Transverse colon (tissue), 4 donors: Measurements from ENCODE around the gene GLOD5. TPM values are rescaled to one million over a fixed set of nuclear protein-coding genes. Genes with fewer than 3 reads are reported as not detected.

Experiments used
- DNase-seq: peaks from one replicate; pipeline ENCODE4 v3.0.0-alpha.2; 2019
- H3K27ac ChIP-seq, 4 donors: fragments of 200-600 bp; sonication (generic); 2 replicates each; pipeline ENCODE4 v1.5.1; 2016 to 2018; ENCODE audit warnings: inconsistent platforms in 4 of 4
- H3K27me3 ChIP-seq: fragments of 200-600 bp; sonication (generic); 2 replicates; pipeline ENCODE4 v1.5.1; 2017; ENCODE audit warnings: inconsistent platforms
- H3K36me3 ChIP-seq, 4 donors: fragments of 200-600 bp; sonication (generic); 2 replicates each; pipeline ENCODE4 v1.5.1; 2017 to 2019; ENCODE audit warnings: inconsistent platforms in 4 of 4
- H3K4me1 ChIP-seq, 4 donors: fragments of 200-600 bp; sonication (generic); 2 replicates each; pipeline ENCODE4 v1.5.1; 2017 to 2020; ENCODE audit warnings: inconsistent platforms in 4 of 4
- H3K4me3 ChIP-seq, 4 donors: fragments of 200-600 bp; sonication (generic); 1 replicate in 1 of 4; 2 replicates in 3 of 4; pipeline versions ENCODE4 v1.5.1 to v1.6.1; 2017 to 2019; ENCODE audit warnings: inconsistent platforms in 4 of 4
- H3K9me3 ChIP-seq, 2 donors: fragments of 200-600 bp; sonication (generic); 2 replicates each; pipeline ENCODE4 v1.5.1; 2017 to 2019; ENCODE audit warnings: inconsistent platforms in 2 of 2
- EP300 ChIP-seq: sonication (generic); formaldehyde crosslinking; IDR thresholded peaks from one replicate; pipeline ENCODE4 v1.6.1; 2017; ENCODE audit warnings: antibody characterized with exemption, low read depth
- POLR2A ChIP-seq: fragments of 450-650 bp; IDR thresholded peaks from one replicate; pipeline ENCODE4 v1.6.1; 2016; ENCODE audit warnings: antibody characterized with exemption, mild to moderate bottlenecking, moderate library complexity
- POLR2AphosphoS5 ChIP-seq, 3 donors: sonication (generic); formaldehyde crosslinking; IDR thresholded peaks; one replicate each; pipeline ENCODE4 v1.6.1; 2016; ENCODE audit warnings: antibody characterized with exemption in 3 of 3
- whole genome bisulfite sequencing, 2 donors: methylation state at CpG; one replicate each; pipeline ENCODE4 v1.1.5; 2018; ENCODE audit warnings: low coverage in 1 of 2; 5-methylcytosine and 5-hydroxymethylcytosine counted together
- in situ Hi-C, 4 donors: fragments of 200-750 bp; cut with MboI; loops; one replicate each; pipeline versions ENCODE4 v1.15.0 to v1.15.1; 2017; ENCODE audit warnings: low sequenced_read_pairs in 3 of 4, low pct_ligation_motif_present in 1 of 4, low pct_unique_long_range_greater_than_20kb in 1 of 4
- intact Hi-C: fragments of 100-400 bp; cut with DNase I; formaldehyde crosslinking; loops from one replicate; pipeline ENCODE4 v1.15.1; 2023; ENCODE audit warnings: low total_unique reads
- total RNA-seq, 4 donors: library from RNA; depleted of rRNA; stranded (reverse); fragments of >200 nt; gene quantifications; one replicate each; pipeline ENCODE4 v1.1.0, GENCODE V29; 2016
- TF ChIP-seq, protein P1 (sequence below), 5 experiments: fragments of 200-600 bp in 3 of 5; fragments of 450-650 bp in 2 of 5; sonication (generic) in 3 of 5; IDR thresholded peaks; 1 replicate in 2 of 5; 2 replicates in 3 of 5; pipeline ENCODE4 v1.5.1; 2016 to 2017; ENCODE audit warnings: antibody characterized with exemption in 5 of 5, inconsistent platforms in 3 of 5, mild to moderate bottlenecking in 2 of 5, moderate library complexity in 1 of 5

The GLOD5 gene
- total RNA-seq, 4 donors from 2014 or later, result 4.8 to 18.4 TPM; not detected in 2

DNA sequence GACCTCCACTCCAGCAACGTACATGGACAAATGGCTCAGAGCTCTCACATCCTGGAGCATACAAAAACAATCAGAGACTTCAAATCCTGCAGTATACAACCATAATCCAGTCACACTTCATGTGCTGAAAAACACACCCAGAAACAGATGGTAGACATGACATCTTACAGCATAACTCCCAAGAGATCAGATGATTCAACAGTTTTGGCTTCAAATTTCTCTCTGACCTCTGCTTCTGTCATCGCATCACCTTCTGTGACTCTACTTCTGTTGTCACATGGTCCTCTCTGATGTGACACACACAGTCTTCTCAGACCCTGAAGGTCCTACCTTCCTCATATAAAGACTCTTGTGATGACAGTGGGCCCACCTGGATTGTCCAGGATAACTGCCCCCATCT lies 46.5 kb upstream of the GLOD5 start:
- no peaks in the 10 kb centered on the region for H3K36me3 ChIP-seq
- TF ChIP-seq POLR2A (no peak), EP300 (no peak), POLR2AphosphoS5 (IDR thresholded peaks at IDR 0.05) (no peak)
- TF ChIP-seq, protein P1, sequence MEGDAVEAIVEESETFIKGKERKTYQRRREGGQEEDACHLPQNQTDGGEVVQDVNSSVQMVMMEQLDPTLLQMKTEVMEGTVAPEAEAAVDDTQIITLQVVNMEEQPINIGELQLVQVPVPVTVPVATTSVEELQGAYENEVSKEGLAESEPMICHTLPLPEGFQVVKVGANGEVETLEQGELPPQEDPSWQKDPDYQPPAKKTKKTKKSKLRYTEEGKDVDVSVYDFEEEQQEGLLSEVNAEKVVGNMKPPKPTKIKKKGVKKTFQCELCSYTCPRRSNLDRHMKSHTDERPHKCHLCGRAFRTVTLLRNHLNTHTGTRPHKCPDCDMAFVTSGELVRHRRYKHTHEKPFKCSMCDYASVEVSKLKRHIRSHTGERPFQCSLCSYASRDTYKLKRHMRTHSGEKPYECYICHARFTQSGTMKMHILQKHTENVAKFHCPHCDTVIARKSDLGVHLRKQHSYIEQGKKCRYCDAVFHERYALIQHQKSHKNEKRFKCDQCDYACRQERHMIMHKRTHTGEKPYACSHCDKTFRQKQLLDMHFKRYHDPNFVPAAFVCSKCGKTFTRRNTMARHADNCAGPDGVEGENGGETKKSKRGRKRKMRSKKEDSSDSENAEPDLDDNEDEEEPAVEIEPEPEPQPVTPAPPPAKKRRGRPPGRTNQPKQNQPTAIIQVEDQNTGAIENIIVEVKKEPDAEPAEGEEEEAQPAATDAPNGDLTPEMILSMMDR (IDR thresholded peaks at IDR 0.05), result no peak
- no peaks in the 10 kb centered on the region for H3K27me3 ChIP-seq
- peaks cover 0 to 4% (median 0%) of the 10 kb centered on the region in 4 donors for H3K4me1 ChIP-seq
- no peak for DNase-seq
- in situ Hi-C loops (no loop called here), intact Hi-C loops (no loop called here)
- no peaks in the 10 kb centered on the region for H3K9me3 ChIP-seq
- no peak overlapping the region for H3K27ac ChIP-seq
- no peak overlapping the region for H3K4me3 ChIP-seq
- 66% methylated on average over 2 of the region's 2 CpGs; no CpG with 5 or more reads in 1 of the 2 donors for WGBS, 2 donors

- peaks cover 0 to 4% (median 0%) of the 10 kb centered on the region in 4 donors for H3K4me1 ChIP-seq
- no peaks in the 10 kb centered on the region for H3K36me3 ChIP-seq
- in situ Hi-C loops, result no loop called here
- 65% methylated on average over 4 of the region's 4 CpGs; no CpG with 5 or more reads in 1 of the 2 donors for WGBS, 2 donors
- DNase-seq, result no peak
- H3K9me3 ChIP-seq, result no peaks in the 10 kb centered on the region
- no peaks in the 10 kb centered on the region for H3K27me3 ChIP-seq
- no peak for TF ChIP-seq POLR2A
- TF ChIP-seq EP300, result no peak
- TF ChIP-seq, protein P1 (IDR thresholded peaks at IDR 0.05), result no peak
- no peak for TF ChIP-seq POLR2AphosphoS5 (IDR thresholded peaks at IDR 0.05)
- H3K4me3 ChIP-seq, result no peak overlapping the region
- no peak overlapping the region for H3K27ac ChIP-seq
- intact Hi-C loops, result no loop called here
These were observed 45.6 kb upstream of the GLOD5 start for GRCh38 chrX:48715876-48716502.

DNA sequence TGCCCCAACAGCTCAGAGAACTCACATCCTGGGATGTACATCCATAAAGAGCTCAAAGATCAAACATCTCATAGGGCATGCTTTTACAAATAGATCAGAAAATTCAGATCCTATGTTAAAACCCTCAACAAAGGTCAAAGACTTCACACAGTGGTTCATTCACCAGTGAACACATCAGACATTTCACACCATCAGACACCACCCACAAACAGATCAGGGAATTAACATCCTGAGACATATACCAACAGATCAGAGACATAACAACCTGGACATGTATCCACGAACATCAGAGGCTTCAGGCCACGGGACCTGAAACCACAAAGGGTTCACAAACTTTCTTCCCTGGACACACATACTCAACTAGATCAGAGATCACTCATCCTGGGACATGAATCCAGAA lies 41.6 kb upstream of the GLOD5 start:
- in situ Hi-C loops, result no loop called here
- no peak for DNase-seq
- Histone ChIP-seq H3K36me3 (no peaks in the 10 kb centered on the region), H3K27ac (no peak overlapping the region), H3K9me3 (no peaks in the 10 kb centered on the region), H3K4me3 (no peak overlapping the region), H3K27me3 (no peaks in the 10 kb centered on the region), H3K4me1 (no peaks in the 10 kb centered on the region)
- TF ChIP-seq POLR2A, result no peak
- no peak for TF ChIP-seq POLR2AphosphoS5 (IDR thresholded peaks at IDR 0.05)
- TF ChIP-seq EP300, result no peak
- WGBS, 2 donors, result 66% methylated on average over 2 of the region's 2 CpGs; no CpG with 5 or more reads in 1 of the 2 donors
- intact Hi-C loops, result no loop called here

- no peaks in the 10 kb centered on the region for H3K36me3 ChIP-seq
- intact Hi-C loops (no loop called here), in situ Hi-C loops (no loop called here)
- TF ChIP-seq, protein P1 (IDR thresholded peaks at IDR 0.05), result no peak
- TF ChIP-seq POLR2A (no peak), EP300 (no peak), POLR2AphosphoS5 (IDR thresholded peaks at IDR 0.05) (no peak)
- no peaks in the 10 kb centered on the region for H3K9me3 ChIP-seq
- no peaks in the 10 kb centered on the region for H3K4me1 ChIP-seq
- no peaks in the 10 kb centered on the region for H3K27me3 ChIP-seq
- WGBS, 2 donors, result 55 to 100% methylated on average over 1 to 4 of the region's 4 CpGs
- no peak overlapping the region for H3K4me3 ChIP-seq
- no peak overlapping the region for H3K27ac ChIP-seq
- DNase-seq, result no peak
These were observed 40.8 kb upstream of the GLOD5 start for GRCh38 chrX:48720577-48721250.
